Endothelial cell of umbilical vein (primary cell): Measurements from ENCODE around the gene TRIM34.
"Not testable (repeated sequence)": the region's sequence is repeated elsewhere in the genome, so short reads cannot be mapped to it uniquely, and the experiment has no call there.

ENCODE experiments used
- EZH2 ChIP-seq: IDR thresholded peaks from 2 replicates; pipeline ENCODE4 v1.6.1; 2012; ENCODE audit warnings: borderline replicate concordance, low read depth, mild to moderate bottlenecking, moderate library complexity, low read length, inconsistent platforms; ENCODE audit not compliant: severe bottlenecking
- FOS ChIP-seq: IDR thresholded peaks from 2 replicates; pipeline ENCODE4 v1.6.1; 2011; ENCODE audit warnings: mild to moderate bottlenecking, low read length, moderate library complexity, borderline replicate concordance; ENCODE audit not compliant: insufficient read depth
- JUN ChIP-seq: IDR thresholded peaks from 2 replicates; pipeline ENCODE4 v1.6.1; 2011; ENCODE audit warnings: borderline replicate concordance, low read depth; ENCODE audit not compliant: insufficient read length, insufficient read depth
- MAX ChIP-seq: IDR thresholded peaks from 2 replicates; pipeline ENCODE4 v1.6.1; 2011; ENCODE audit not compliant: insufficient read depth, insufficient read length
- POLR2A ChIP-seq: IDR thresholded peaks from 2 replicates; pipeline ENCODE4 v1.6.1; 2012; ENCODE audit warnings: low read depth, mild to moderate bottlenecking, control low read depth, low read length
- POLR2AphosphoS5 ChIP-seq: IDR thresholded peaks from 2 replicates; pipeline ENCODE4 v1.6.1; 2012; ENCODE audit warnings: low read depth, mild to moderate bottlenecking, control low read depth, low read length, moderate library complexity; ENCODE audit not compliant: insufficient read depth
- TF ChIP-seq, protein P1 (sequence below), 2 donors: IDR thresholded peaks; 1 replicate in 1 of 2; 2 replicates in 1 of 2; pipeline ENCODE4 v1.5.1; 2011; ENCODE audit warnings: low read length in 2 of 2, mild to moderate bottlenecking in 2 of 2, moderate library complexity in 2 of 2, control low read depth in 1 of 2, inconsistent platforms in 1 of 2, low read depth in 1 of 2; ENCODE audit not compliant: insufficient read depth in 1 of 2; ENCODE audit errors: extremely low read depth in 1 of 2

- TF ChIP-seq POLR2AphosphoS5, JUN, POLR2A, EZH2, MAX, FOS: not testable (repeated sequence)
- TF ChIP-seq, protein P1, sequence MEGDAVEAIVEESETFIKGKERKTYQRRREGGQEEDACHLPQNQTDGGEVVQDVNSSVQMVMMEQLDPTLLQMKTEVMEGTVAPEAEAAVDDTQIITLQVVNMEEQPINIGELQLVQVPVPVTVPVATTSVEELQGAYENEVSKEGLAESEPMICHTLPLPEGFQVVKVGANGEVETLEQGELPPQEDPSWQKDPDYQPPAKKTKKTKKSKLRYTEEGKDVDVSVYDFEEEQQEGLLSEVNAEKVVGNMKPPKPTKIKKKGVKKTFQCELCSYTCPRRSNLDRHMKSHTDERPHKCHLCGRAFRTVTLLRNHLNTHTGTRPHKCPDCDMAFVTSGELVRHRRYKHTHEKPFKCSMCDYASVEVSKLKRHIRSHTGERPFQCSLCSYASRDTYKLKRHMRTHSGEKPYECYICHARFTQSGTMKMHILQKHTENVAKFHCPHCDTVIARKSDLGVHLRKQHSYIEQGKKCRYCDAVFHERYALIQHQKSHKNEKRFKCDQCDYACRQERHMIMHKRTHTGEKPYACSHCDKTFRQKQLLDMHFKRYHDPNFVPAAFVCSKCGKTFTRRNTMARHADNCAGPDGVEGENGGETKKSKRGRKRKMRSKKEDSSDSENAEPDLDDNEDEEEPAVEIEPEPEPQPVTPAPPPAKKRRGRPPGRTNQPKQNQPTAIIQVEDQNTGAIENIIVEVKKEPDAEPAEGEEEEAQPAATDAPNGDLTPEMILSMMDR (IDR thresholded peaks at IDR 0.05; ENCODE audit: extremely low read depth in 1 of 2, insufficient read depth in 1 of 2, low read depth in 1 of 2, low read length in 2 of 2), result not testable (repeated sequence)
Measured at GRCh38 chr11:5656956-5657355, 32.2 kb downstream of the TRIM34 start.
